GM19328 (cell line): ENCODE results near the gene MRPL17.

Experiments
- ATAC-seq: cut with Tn5 transposase; IDR thresholded peaks from one replicate; pipeline ENCODE4 v1.9.1; 2021; ENCODE audit warnings: mild to moderate bottlenecking, moderate library complexity; ENCODE audit not compliant: unreplicated experiment

MRPL17 gene

GRCh38 chr11:6634534-6634933 is 48.6 kb downstream of the MRPL17 start:
- ATAC-seq = no peak

GRCh38 chr11:6633422-6634408 is 49.4 kb downstream of the MRPL17 start:
- no peak for ATAC-seq

- ATAC-seq = no peak
Measured at GRCh38 chr11:6632116-6633073, 50.7 kb downstream of the MRPL17 start.

GRCh38 chr11:6631361-6631890 is 51.7 kb downstream of the MRPL17 start:
- no peak for ATAC-seq

GRCh38 chr11:6630632-6631291 is 52.4 kb downstream of the MRPL17 start:
- ATAC-seq = no peak
